ENCODE results near the gene KCNJ3.

KCNJ3 gene

GRCh38 chr2:154875999-154876398 is 177.5 kb downstream of the KCNJ3 start:
- no peak for TF ChIP-seq CTCF (IDR thresholded peaks at IDR 0.05; ENCODE audit: extremely low read depth, insufficient read depth, missing control alignments)
- in situ Hi-C loops (cut with MboI; ENCODE audit: low pct_unique_long_range_greater_than_20kb, low sequenced_read_pairs, unreplicated experiment) = no loop called here

GRCh38 chr2:154882725-154883124 is 184.2 kb downstream of the KCNJ3 start:
- TF ChIP-seq CTCF (IDR thresholded peaks at IDR 0.05; ENCODE audit: extremely low read depth, insufficient read depth, missing control alignments) = no peak
- no peak for DNase-seq (ENCODE audit: low spot score)
- in situ Hi-C loops (cut with MboI; ENCODE audit: low pct_unique_long_range_greater_than_20kb, low sequenced_read_pairs, unreplicated experiment) = no loop called here

More at GRCh38 chr2:154875999-154876398, 177.5 kb downstream of the KCNJ3 start:
- DNase-seq (ENCODE audit: low spot score) = no peak

GRCh38 chr2:154886316-154886715 is 187.8 kb downstream of the KCNJ3 start:
- in situ Hi-C loops (cut with MboI; ENCODE audit: low pct_unique_long_range_greater_than_20kb, low sequenced_read_pairs, unreplicated experiment) = no loop called here
- no peak for TF ChIP-seq CTCF (IDR thresholded peaks at IDR 0.05; ENCODE audit: extremely low read depth, insufficient read depth, missing control alignments)
- no peak for DNase-seq (ENCODE audit: low spot score)

GRCh38 chr2:154898269-154898668 is 199.8 kb downstream of the KCNJ3 start:
- in situ Hi-C loops (cut with MboI; ENCODE audit: low pct_unique_long_range_greater_than_20kb, low sequenced_read_pairs, unreplicated experiment) = no loop called here
- no peak for TF ChIP-seq CTCF (IDR thresholded peaks at IDR 0.05; ENCODE audit: extremely low read depth, insufficient read depth, missing control alignments)
- no peak for DNase-seq (ENCODE audit: low spot score)

DNA sequence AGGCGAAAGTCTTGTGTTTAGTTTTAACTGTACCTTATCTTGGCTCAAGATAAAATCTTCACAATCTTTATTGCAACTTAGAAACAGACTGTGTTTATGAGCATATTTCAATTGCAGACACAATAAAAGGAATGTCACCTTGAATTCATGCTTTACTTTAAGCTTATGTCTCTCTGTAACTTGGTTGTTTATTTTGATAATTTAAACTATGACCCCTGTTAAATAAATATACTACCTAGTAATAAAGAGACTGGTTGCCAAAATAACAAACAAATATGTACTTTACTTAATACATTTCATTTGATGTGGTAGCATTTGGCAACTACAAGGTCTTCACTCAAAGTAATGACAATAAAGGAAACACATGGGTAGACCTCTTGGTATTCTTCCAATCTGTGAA is 202.6 kb downstream of the KCNJ3 start:
- DNase-seq (ENCODE audit: low spot score) = no peak
- in situ Hi-C loops (cut with MboI; ENCODE audit: low pct_unique_long_range_greater_than_20kb, low sequenced_read_pairs, unreplicated experiment) = no loop called here
- no peak for TF ChIP-seq CTCF (IDR thresholded peaks at IDR 0.05; ENCODE audit: extremely low read depth, insufficient read depth, missing control alignments)
